Heart left ventricle (tissue), 13 donors: Measurements from ENCODE around the gene PPP1R7.

Source experiments
- POLR2A ChIP-seq, 2 donors: fragments of 450-650 bp; IDR thresholded peaks; one replicate each; pipeline ENCODE4 v1.6.1; 2017; ENCODE audit warnings: antibody characterized with exemption in 2 of 2, mild to moderate bottlenecking in 2 of 2, moderate library complexity in 2 of 2
- TF ChIP-seq, protein P1 (sequence below), 12 donors: fragments of 200-600 bp; sonication (generic) in 4 of 12; IDR thresholded peaks; one replicate each; pipeline versions ENCODE4 v1.5.0 to v1.8.0; 2018 to 2022; ENCODE audit warnings: antibody characterized with exemption in 12 of 12, mild to moderate bottlenecking in 5 of 12
- donor health status: ischemic (EF 13 %, LVEDD 7.1; RV severe dilation, severe dysfunction).
- donor health status: DM: no; HTN: yes; CAD: no.
- donor health status: DM: no; HTN: no; CAD: no.
- donor health status: ischemic (EF 25% LVEDD 6.9; RV normal size, moderate dysfunction).
- donor health status: ischemic (EF 25% LVEDD 5.7; RV mildly dilated, moderate dysfunction).
- donor health status: ischemic (EF 35%, LVEDD 5.7; RV mildly dilated, moderate dysfunction).
- donor health status: nonischemic (EF 11% LVEDD 7.7; RV severe dilation, severe dysfunction).
- donor health status: DM: yes; HTN: yes; CAD: no.
- donor health status: PGD.
- donor health status: ischemic (EF 29% LVEDD 5.4; RV normal size, mild dysfunction).
- donor health status: nonischemic (EF 23%, LVEDD 6.1; RV moderate dilation, normal function).

DNA sequence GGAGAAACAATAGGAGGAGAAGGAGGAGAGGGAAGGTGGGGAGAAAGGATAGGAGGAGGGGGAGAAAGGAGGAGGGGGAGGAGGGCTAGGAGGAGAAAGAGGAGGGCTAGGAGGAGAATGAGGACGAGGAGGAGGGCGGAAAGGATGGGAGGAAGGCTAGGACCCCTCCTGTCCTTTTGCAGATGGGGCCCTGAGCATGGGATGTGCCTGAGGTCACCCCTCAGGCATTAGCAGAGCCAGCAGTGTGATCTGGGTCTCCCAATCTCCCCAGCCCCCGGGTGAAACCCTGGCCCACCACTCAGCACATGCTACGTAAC lies 37.6 kb downstream of the PPP1R7 start:
- TF ChIP-seq, protein P1, sequence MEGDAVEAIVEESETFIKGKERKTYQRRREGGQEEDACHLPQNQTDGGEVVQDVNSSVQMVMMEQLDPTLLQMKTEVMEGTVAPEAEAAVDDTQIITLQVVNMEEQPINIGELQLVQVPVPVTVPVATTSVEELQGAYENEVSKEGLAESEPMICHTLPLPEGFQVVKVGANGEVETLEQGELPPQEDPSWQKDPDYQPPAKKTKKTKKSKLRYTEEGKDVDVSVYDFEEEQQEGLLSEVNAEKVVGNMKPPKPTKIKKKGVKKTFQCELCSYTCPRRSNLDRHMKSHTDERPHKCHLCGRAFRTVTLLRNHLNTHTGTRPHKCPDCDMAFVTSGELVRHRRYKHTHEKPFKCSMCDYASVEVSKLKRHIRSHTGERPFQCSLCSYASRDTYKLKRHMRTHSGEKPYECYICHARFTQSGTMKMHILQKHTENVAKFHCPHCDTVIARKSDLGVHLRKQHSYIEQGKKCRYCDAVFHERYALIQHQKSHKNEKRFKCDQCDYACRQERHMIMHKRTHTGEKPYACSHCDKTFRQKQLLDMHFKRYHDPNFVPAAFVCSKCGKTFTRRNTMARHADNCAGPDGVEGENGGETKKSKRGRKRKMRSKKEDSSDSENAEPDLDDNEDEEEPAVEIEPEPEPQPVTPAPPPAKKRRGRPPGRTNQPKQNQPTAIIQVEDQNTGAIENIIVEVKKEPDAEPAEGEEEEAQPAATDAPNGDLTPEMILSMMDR (IDR thresholded peaks at IDR 0.05), result no peak
- TF ChIP-seq POLR2A (IDR thresholded peaks at IDR 0.05), result no peak
